Common myeloid progenitor, CD34-positive (primary cell): ENCODE measurements around the gene ALG1L2.
"Not testable (repeated sequence)": the region's sequence is repeated elsewhere in the genome, so short reads cannot be mapped to it uniquely, and the experiment has no call there.

Experiments
- CTCF ChIA-PET: fragments of 350-600 bp; sonication (Branson Sonifier 250); formaldehyde crosslinking; loops from one replicate; lab custom pipeline; 2021; ENCODE audit warnings: antibody characterized with exemption; lab: Charles Lee
- POLR2A ChIA-PET: fragments of 350-600 bp; sonication (Branson Sonifier 250); formaldehyde crosslinking; loops from one replicate; lab custom pipeline; 2021; ENCODE audit warnings: antibody characterized with exemption; lab: Charles Lee
- DNase-seq, 3 donors: peaks; one replicate each; pipeline versions ENCODE4 v3.0.0 to v3.0.0-alpha.2; 2013
- H3K27ac ChIP-seq, 2 experiments: 1 replicate in 1 of 2; 2 replicates in 1 of 2; pipeline ENCODE4 v1.7.0; 2013; ENCODE audit warnings: inconsistent platforms in 2 of 2, low read length in 2 of 2, mild to moderate bottlenecking in 2 of 2, low read depth in 1 of 2, moderate library complexity in 1 of 2; ENCODE audit not compliant: severe bottlenecking in 2 of 2, insufficient read depth in 1 of 2, poor library complexity in 1 of 2
- H3K27me3 ChIP-seq, 5 experiments: replicated peaks in 2 of 5; 1 replicate in 3 of 5; 2 replicates in 2 of 5; pipeline versions ENCODE4 v1.6.1 to v1.7.0; 2013; ENCODE audit warnings: low read length in 4 of 5, mild to moderate bottlenecking in 2 of 5, moderate library complexity in 2 of 5, inconsistent platforms in 1 of 5; ENCODE audit not compliant: insufficient read depth in 5 of 5, control insufficient read depth in 4 of 5
- H3K36me3 ChIP-seq, 4 experiments: 1 replicate in 2 of 4; 2 replicates in 2 of 4; pipeline versions ENCODE4 v1.6.1 to v1.7.0; 2013; ENCODE audit warnings: low read length in 3 of 4, control low read depth in 1 of 4, mild to moderate bottlenecking in 1 of 4; ENCODE audit not compliant: control insufficient read depth in 4 of 4, insufficient read depth in 4 of 4
- H3K4me1 ChIP-seq, 4 experiments: 1 replicate in 3 of 4; 2 replicates in 1 of 4; pipeline versions ENCODE4 v1.6.1 to v1.7.1; 2013; ENCODE audit warnings: low read length in 3 of 4, mild to moderate bottlenecking in 3 of 4, control low read depth in 1 of 4, inconsistent platforms in 1 of 4, moderate library complexity in 1 of 4; ENCODE audit not compliant: control insufficient read depth in 4 of 4, insufficient read depth in 4 of 4; ENCODE audit errors: control extremely low read depth in 1 of 4
- H3K4me3 ChIP-seq, 7 experiments: 1 replicate in 4 of 7; 2 replicates in 3 of 7; pipeline versions ENCODE4 v1.5.1 to v1.7.0; 2013; ENCODE audit warnings: mild to moderate bottlenecking in 7 of 7, low read length in 6 of 7, moderate library complexity in 6 of 7, inconsistent platforms in 2 of 7, low read depth in 2 of 7, control low read depth in 1 of 7; ENCODE audit not compliant: insufficient read depth in 4 of 7, control insufficient read depth in 1 of 7; ENCODE audit errors: extremely low read depth in 1 of 7
- H3K9me3 ChIP-seq, 5 experiments: 1 replicate in 4 of 5; 2 replicates in 1 of 5; pipeline versions ENCODE4 v1.6.1 to v1.7.1; 2013; ENCODE audit warnings: low read length in 4 of 5, mild to moderate bottlenecking in 2 of 5, inconsistent platforms in 1 of 5, low read depth in 1 of 5, moderate library complexity in 1 of 5; ENCODE audit not compliant: control insufficient read depth in 4 of 5, insufficient read depth in 2 of 5; ENCODE audit errors: control extremely low read depth in 1 of 5
- WGBS: methylation state at CpG from one replicate; pipeline ENCODE4 v1.1.5; 2013; ENCODE audit not compliant: insufficient coverage; 5-methylcytosine and 5-hydroxymethylcytosine counted together

The ALG1L2 gene

DNA sequence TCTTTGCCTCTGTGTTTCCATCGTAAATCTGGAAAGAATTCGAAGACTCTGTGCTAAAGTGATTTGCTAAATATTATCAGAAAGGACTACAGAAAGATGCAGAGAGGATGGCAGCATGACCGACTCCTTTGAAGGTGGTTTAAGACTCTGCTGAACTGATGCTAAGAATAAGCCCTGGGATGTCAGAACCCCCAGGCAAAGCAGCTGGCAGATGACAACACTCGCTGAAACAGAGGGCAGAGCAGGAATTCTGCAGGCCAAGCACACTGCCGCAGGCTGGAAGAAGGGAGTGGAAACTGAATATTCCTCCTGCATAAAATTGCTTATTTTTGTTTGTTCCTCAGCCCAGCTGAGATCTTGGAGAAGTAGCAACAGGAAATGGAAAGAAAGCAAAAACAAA, 29.3 kb upstream of the ALG1L2 start:
- H3K4me3 ChIP-seq, POLR2A ChIA-PET, DNase-seq, H3K27ac ChIP-seq, CTCF ChIA-PET, H3K9me3 ChIP-seq, H3K36me3 ChIP-seq, H3K27me3 ChIP-seq, H3K4me1 ChIP-seq: not testable (repeated sequence)
- WGBS = 86% methylated on average over 1 of the region's 5 CpGs

DNA sequence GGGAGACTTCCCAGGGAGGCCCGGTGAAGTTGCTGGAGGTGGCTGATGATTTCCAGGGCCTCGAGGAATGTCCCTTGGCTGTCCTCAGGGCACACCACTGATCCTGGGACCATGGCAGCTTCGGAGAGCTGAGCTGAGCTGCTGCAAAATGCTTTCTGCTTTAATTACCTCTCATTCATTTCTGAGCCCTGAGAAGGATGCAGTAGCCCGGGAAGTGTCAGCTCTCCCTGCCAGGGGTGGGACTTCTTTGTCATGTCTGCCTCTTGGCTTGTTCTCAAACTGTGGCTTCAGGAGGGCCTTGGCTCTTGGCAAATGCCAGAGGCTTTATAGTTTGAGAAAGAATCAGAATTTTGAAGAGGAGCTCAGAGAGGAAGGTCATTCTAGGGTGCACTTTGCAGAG, 28.7 kb upstream of the ALG1L2 start:
- H3K27me3 ChIP-seq, H3K36me3 ChIP-seq, H3K9me3 ChIP-seq, POLR2A ChIA-PET, H3K4me3 ChIP-seq, CTCF ChIA-PET, H3K4me1 ChIP-seq, DNase-seq, H3K27ac ChIP-seq: not testable (repeated sequence)
- no CpG with 5 or more reads among the region's 4 CpGs for WGBS

DNA sequence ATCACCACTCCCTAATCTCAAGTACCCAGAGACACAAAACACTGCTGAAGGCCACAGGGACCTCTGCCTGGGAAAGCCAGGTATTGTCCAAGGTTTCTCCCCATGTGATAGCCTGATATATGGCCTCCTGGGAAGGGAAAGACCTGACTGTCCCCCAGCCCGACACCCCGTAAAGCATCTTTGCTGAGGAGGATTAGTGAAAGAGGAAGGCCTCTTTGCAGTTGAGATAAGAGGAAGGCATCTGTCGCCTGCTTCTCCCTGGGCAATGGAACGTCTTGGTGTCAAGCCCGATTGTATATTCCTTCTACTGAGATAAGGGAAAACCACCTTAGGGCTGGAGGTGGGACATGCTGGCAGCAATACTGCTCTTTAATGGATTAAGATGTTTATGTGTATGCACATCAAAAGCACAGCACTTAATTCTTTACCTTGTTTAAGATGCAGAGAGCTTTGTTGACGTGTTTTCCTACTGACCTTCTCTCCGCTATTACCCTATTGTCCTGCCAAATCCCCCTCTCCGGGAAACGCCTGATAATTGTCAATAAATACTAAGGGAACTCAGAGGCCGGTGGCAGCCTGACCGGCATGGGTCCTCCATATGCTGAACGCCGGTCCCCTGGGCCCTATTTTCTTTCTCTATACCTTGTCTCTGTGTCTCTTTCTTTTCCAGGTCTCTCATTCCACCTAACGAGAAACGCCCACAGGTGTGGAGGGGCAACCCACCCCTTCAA, 23.9 kb upstream of the ALG1L2 start:
- DNase-seq = peak in 1 of 3 donors; percentile 25
- H3K9me3 ChIP-seq, H3K4me3 ChIP-seq, H3K27me3 ChIP-seq, H3K36me3 ChIP-seq, H3K27ac ChIP-seq, CTCF ChIA-PET, POLR2A ChIA-PET: not testable (repeated sequence)
- WGBS = 80% methylated on average over 2 of the region's 15 CpGs
- H3K4me1 ChIP-seq = peaks cover 0 to 10% (median 0%) of the 10 kb centered on the region in 4 experiments

DNA sequence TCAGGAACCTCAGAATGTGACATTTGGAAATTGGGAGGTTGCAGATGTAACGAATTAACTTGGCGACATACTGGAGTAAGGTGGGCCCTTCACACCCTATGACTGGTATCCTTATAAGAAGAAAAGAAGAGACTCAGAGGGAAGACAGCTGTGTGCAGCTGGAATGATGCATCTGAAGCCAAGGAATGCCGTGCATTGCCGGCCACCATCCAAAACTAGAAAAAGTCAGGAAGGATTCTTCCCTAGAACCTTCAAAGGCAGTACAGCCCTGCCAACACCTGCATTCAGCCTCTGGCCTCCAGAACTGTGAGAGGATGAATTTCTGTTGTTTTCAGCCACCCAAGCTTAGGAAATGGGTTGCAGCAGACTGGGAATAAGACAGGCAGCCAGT, 23.4 kb upstream of the ALG1L2 start:
- POLR2A ChIA-PET = not testable (repeated sequence)
- no CpG with 5 or more reads among the region's 4 CpGs for WGBS

DNA sequence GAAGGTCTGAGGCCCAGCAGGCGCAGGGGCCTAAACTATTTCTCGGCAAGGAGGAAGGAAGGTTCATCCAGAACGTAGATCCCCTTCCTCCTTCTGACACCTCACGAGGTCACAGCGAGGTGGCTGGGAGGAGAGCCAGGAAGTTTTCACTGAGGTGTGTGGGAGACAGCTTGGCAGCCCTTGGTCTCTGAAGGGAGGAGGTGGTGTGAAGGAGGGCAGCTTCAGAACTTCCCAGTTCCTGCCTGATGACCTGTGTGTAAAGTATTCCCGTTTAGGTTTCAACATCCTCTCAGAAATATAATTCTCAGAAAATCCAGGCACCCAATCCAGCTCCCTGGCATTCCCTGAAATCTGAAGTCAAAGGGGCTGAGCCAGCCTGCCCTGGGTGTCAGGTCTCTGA, 22.9 kb upstream of the ALG1L2 start:
- H3K9me3 ChIP-seq, H3K27ac ChIP-seq, H3K27me3 ChIP-seq, H3K4me3 ChIP-seq, H3K36me3 ChIP-seq, CTCF ChIA-PET, POLR2A ChIA-PET, DNase-seq: not testable (repeated sequence)
- no CpG with 5 or more reads among the region's 6 CpGs for WGBS
- peaks cover 0 to 10% (median 0%) of the 10 kb centered on the region in 4 experiments for H3K4me1 ChIP-seq

More for the DNA sequence above, 23.4 kb upstream of the ALG1L2 start:
- DNase-seq, H3K27ac ChIP-seq, CTCF ChIA-PET, H3K36me3 ChIP-seq, H3K27me3 ChIP-seq, H3K9me3 ChIP-seq, H3K4me3 ChIP-seq: not testable (repeated sequence)
- H3K4me1 ChIP-seq = peaks cover 0 to 10% (median 0%) of the 10 kb centered on the region in 4 experiments

DNA sequence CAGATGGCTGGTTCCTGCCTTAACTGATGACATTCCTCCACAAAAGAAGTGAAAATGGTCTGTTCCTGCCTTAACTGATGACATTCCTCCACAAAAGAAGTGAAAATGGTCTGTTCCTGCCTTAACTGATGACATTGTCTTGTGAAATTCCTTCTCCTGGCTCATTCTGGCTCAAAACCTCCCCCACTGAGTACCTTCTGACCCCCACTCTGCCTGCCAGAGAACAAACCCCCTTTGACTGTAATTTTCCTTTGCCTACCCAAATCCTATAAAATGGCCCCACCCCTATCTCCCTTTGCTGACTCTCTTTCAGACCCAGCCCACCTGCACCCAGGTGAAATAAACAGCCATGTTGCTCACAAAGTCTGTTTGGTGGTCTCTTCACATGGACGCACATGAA, 22.5 kb upstream of the ALG1L2 start:
- CTCF ChIA-PET, H3K27ac ChIP-seq, DNase-seq, H3K36me3 ChIP-seq, H3K27me3 ChIP-seq, H3K9me3 ChIP-seq, H3K4me3 ChIP-seq, POLR2A ChIA-PET: not testable (repeated sequence)
- H3K4me1 ChIP-seq = peaks cover 0 to 10% (median 0%) of the 10 kb centered on the region in 4 experiments
- no CpG with 5 or more reads among the region's 1 CpG for WGBS

DNA sequence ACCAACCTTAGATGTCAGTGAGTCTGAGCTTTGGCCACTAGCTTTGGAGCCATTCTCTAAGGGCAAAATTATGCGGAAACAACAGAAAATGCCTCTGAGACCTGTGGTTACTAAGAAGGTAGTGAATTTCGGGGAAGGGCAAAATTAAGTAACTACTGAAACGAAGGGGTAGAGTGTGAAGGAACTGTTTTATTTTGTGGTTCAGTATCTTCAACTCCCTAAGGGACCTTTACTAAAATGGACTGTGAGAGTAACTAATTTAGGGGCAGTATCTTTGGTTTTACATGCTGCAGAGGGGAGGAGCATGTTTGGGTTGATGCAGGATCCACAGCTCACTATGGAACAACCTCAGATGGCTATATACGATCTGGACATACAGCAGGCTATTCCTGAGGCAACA, 8.0 kb upstream of the ALG1L2 start:
- no peak for DNase-seq
- ChIA-PET POLR2A (no interaction called here), CTCF (no interaction called here)
- Histone ChIP-seq H3K27me3 (no peaks in the 10 kb centered on the region), H3K27ac (no peak overlapping the region), H3K36me3 (no peaks in the 10 kb centered on the region), H3K9me3 (no peaks in the 10 kb centered on the region), H3K4me1 (peaks cover 0 to 4% (median 0%) of the 10 kb centered on the region in 4 experiments), H3K4me3 (no peak overlapping the region)
- WGBS = 100% methylated on average over 1 of the region's 4 CpGs
